Measurements from ENCODE around the gene NUDT16L1.
"Not testable (repeated sequence)": the region's sequence is repeated elsewhere in the genome, so short reads cannot be mapped to it uniquely, and the experiment has no call there.

NUDT16L1 gene

GRCh38 chr16:4724661-4725270 is 31.4 kb downstream of the NUDT16L1 start:
- DNase-seq = no peak

- no peak for DNase-seq
These were observed 33.3 kb downstream of the NUDT16L1 start for GRCh38 chr16:4726616-4727015.

GRCh38 chr16:4728676-4729075 is 35.3 kb downstream of the NUDT16L1 start:
- no peak for DNase-seq

GRCh38 chr16:4729876-4730275 is 36.5 kb downstream of the NUDT16L1 start:
- no peak for DNase-seq

- DNase-seq = no peak
These were observed 39.9 kb downstream of the NUDT16L1 start for GRCh38 chr16:4733211-4733742.

- DNase-seq = no peak
These were observed 40.3 kb downstream of the NUDT16L1 start for GRCh38 chr16:4733747-4734062.

- peak; percentile 99 for DNase-seq
These were observed 40.8 kb downstream of the NUDT16L1 start, which contains the start of the genes ANKS3 and DNAAF8 for GRCh38 chr16:4734063-4734729. TSS of gene ANKS3 (minus strand) at chr16:4734271. CDS start at chr16:4730149, 4,122 bp downstream. TSS of gene DNAAF8 (plus strand) at chr16:4734537. CDS start at chr16:4736515, 1,978 bp downstream.

GRCh38 chr16:4734730-4735535 is 41.6 kb downstream of the NUDT16L1 start:
- peak; percentile 79 for DNase-seq

GRCh38 chr16:4736546-4736945 is 43.2 kb downstream of the NUDT16L1 start:
- DNase-seq = no peak

GRCh38 chr16:4737545-4737944 is 44.2 kb downstream of the NUDT16L1 start:
- no peak for DNase-seq

GRCh38 chr16:4738370-4738769 is 45.0 kb downstream of the NUDT16L1 start:
- not testable (repeated sequence) for DNase-seq

GRCh38 chr16:4743226-4743878 is 50.0 kb downstream of the NUDT16L1 start:
- peak; percentile 16 for DNase-seq

GRCh38 chr16:4744555-4745273 is 51.4 kb downstream of the NUDT16L1 start:
- no peak for DNase-seq

GRCh38 chr16:4745274-4745569 is 51.9 kb downstream of the NUDT16L1 start:
- DNase-seq = no peak

Measured in fibroblast of skin of back (primary cell).